Inferior parietal cortex (tissue), 1 donor: ENCODE measurements around the gene MFSD6.

ENCODE experiments used
- DNase-seq: peaks from one replicate; pipeline ENCODE4 v3.0.0-alpha.2; 2016; ENCODE audit errors: extremely low spot score

The MFSD6 gene

GRCh38 chr2:190440113-190440512 lies 32.0 kb downstream of the MFSD6 start:
- DNase-seq = no peak

- DNase-seq = no peak
Measured at GRCh38 chr2:190441564-190441963, 33.4 kb downstream of the MFSD6 start.

- DNase-seq = no peak
Measured at GRCh38 chr2:190443055-190443454, 34.9 kb downstream of the MFSD6 start.

GRCh38 chr2:190443778-190444481 lies 35.8 kb downstream of the MFSD6 start:
- DNase-seq = peak; percentile 57

- no peak for DNase-seq
Measured at GRCh38 chr2:190444976-190445375, 36.8 kb downstream of the MFSD6 start.

GRCh38 chr2:190446193-190446592 lies 38.0 kb downstream of the MFSD6 start:
- DNase-seq = no peak

GRCh38 chr2:190446750-190447516 lies 38.8 kb downstream of the MFSD6 start:
- no peak for DNase-seq

GRCh38 chr2:190447766-190448165 lies 39.6 kb downstream of the MFSD6 start:
- DNase-seq = no peak

- DNase-seq = no peak
Measured at GRCh38 chr2:190449925-190450324, 41.8 kb downstream of the MFSD6 start.

GRCh38 chr2:190450363-190450762 lies 42.2 kb downstream of the MFSD6 start:
- no peak for DNase-seq

- no peak for DNase-seq
Measured at GRCh38 chr2:190451561-190452176, 43.5 kb downstream of the MFSD6 start.

- DNase-seq = no peak
Measured at GRCh38 chr2:190452433-190452832, 44.3 kb downstream of the MFSD6 start.

GRCh38 chr2:190454795-190455194 lies 46.6 kb downstream of the MFSD6 start:
- no peak for DNase-seq

GRCh38 chr2:190455358-190456095 lies 47.4 kb downstream of the MFSD6 start:
- DNase-seq = no peak

- DNase-seq = no peak
Measured at GRCh38 chr2:190456833-190457232, 48.7 kb downstream of the MFSD6 start.

GRCh38 chr2:190457256-190457655 lies 49.1 kb downstream of the MFSD6 start:
- DNase-seq = no peak

GRCh38 chr2:190458352-190459107 lies 50.4 kb downstream of the MFSD6 start:
- no peak for DNase-seq

GRCh38 chr2:190459881-190460280 lies 51.7 kb downstream of the MFSD6 start:
- no peak for DNase-seq

GRCh38 chr2:190460487-190460886 lies 52.3 kb downstream of the MFSD6 start:
- no peak for DNase-seq

- DNase-seq = no peak
Measured at GRCh38 chr2:190462181-190462580, 54.0 kb downstream of the MFSD6 start.

GRCh38 chr2:190462611-190463010 lies 54.5 kb downstream of the MFSD6 start:
- no peak for DNase-seq
